Lower lobe of right lung (tissue), 2 donors: ENCODE data around the gene ADNP2. TPM values are rescaled to one million over a fixed set of nuclear protein-coding genes. Genes with fewer than 3 reads are reported as not detected.

Experiments used
- ATAC-seq, 2 donors: fragments of 200-7000 bp; cut with Tn5 transposase; one replicate each; pipeline ENCODE4 v1.9.1; 2020 to 2022; ENCODE audit warnings: mild to moderate bottlenecking in 2 of 2, moderate library complexity in 2 of 2
- DNase-seq: peaks from one replicate; pipeline ENCODE4 v3.0.0-alpha.2; 2020
- H3K27ac ChIP-seq: fragments of 200-600 bp; one replicate; pipeline ENCODE4 v1.8.0; 2022
- H3K27me3 ChIP-seq: fragments of 200-600 bp; one replicate; pipeline ENCODE4 v1.8.0; 2022; ENCODE audit warnings: low read depth
- H3K36me3 ChIP-seq: fragments of 200-600 bp; one replicate; pipeline ENCODE4 v1.8.0; 2022; ENCODE audit warnings: mild to moderate bottlenecking
- H3K4me1 ChIP-seq: fragments of 200-600 bp; one replicate; pipeline ENCODE4 v1.8.0; 2022
- H3K4me3 ChIP-seq: fragments of 200-600 bp; one replicate; pipeline ENCODE4 v1.8.0; 2022; ENCODE audit warnings: mild to moderate bottlenecking
- H3K9me3 ChIP-seq: fragments of 200-600 bp; one replicate; pipeline ENCODE4 v1.8.0; 2022
- CTCF ChIP-seq: fragments of 200-600 bp; IDR thresholded peaks from one replicate; pipeline ENCODE4 v1.8.0; 2022; ENCODE audit warnings: antibody characterized with exemption, mild to moderate bottlenecking
- intact Hi-C: fragments of 100-400 bp; cut with DNase I; formaldehyde crosslinking; loops from one replicate; pipeline ENCODE4 v1.11.0; 2022
- total RNA-seq: library from RNA; stranded (reverse); fragmentation: NEBNext Ultra II Directional; extraction: Animal tissue kit (Norgen Biotek cat#: 25700); gene quantifications from one replicate; pipeline ENCODE4 v1.2.1, GENCODE V29; 2021
- donor health status: DM: no; HTN: yes; CAD: no; lungs with severe emphysema.

The ADNP2 gene
- total RNA-seq, 1 donor from 2014 or later = 16.5 TPM

- no peak for TF ChIP-seq CTCF
- Histone ChIP-seq H3K4me3 (no peak overlapping the region), H3K4me1 (no peaks in the 10 kb centered on the region), H3K27ac (no peak overlapping the region), H3K9me3 (no peaks in the 10 kb centered on the region), H3K36me3 (no peaks in the 10 kb centered on the region), H3K27me3 (no peaks in the 10 kb centered on the region)
- DNase-seq (no peak), ATAC-seq (no peak)
- intact Hi-C loops = no loop called here
Observed at GRCh38 chr18:80183273-80184050, 74.4 kb downstream of the ADNP2 start.

- Histone ChIP-seq H3K36me3 (no peaks in the 10 kb centered on the region), H3K9me3 (no peaks in the 10 kb centered on the region), H3K27me3 (no peaks in the 10 kb centered on the region), H3K4me1 (no peaks in the 10 kb centered on the region), H3K27ac (no peak overlapping the region), H3K4me3 (no peak overlapping the region)
- intact Hi-C loops = no loop called here
- DNase-seq = no peak
- TF ChIP-seq CTCF = no peak
- ATAC-seq = no peak
Observed at GRCh38 chr18:80184243-80184772, 75.2 kb downstream of the ADNP2 start.

GRCh38 chr18:80185545-80185944 is 76.5 kb downstream of the ADNP2 start:
- intact Hi-C loops = no loop called here
- H3K27ac ChIP-seq = no peak overlapping the region
- no peaks in the 10 kb centered on the region for H3K4me1 ChIP-seq
- no peak overlapping the region for H3K4me3 ChIP-seq
- no peak for TF ChIP-seq CTCF
- H3K36me3 ChIP-seq = no peaks in the 10 kb centered on the region
- H3K27me3 ChIP-seq = no peaks in the 10 kb centered on the region
- ATAC-seq = no peak
- no peak for DNase-seq
- H3K9me3 ChIP-seq = no peaks in the 10 kb centered on the region

GRCh38 chr18:80187956-80188642 is 79.0 kb downstream of the ADNP2 start:
- H3K27me3 ChIP-seq = no peaks in the 10 kb centered on the region
- TF ChIP-seq CTCF = no peak
- H3K4me1 ChIP-seq = no peaks in the 10 kb centered on the region
- no peak for ATAC-seq
- H3K9me3 ChIP-seq = no peaks in the 10 kb centered on the region
- no peak overlapping the region for H3K4me3 ChIP-seq
- DNase-seq = no peak
- intact Hi-C loops = no loop called here
- H3K36me3 ChIP-seq = no peaks in the 10 kb centered on the region
- no peak overlapping the region for H3K27ac ChIP-seq

- H3K4me3 ChIP-seq = no peak overlapping the region
- DNase-seq = no peak
- H3K9me3 ChIP-seq = no peaks in the 10 kb centered on the region
- H3K27me3 ChIP-seq = no peaks in the 10 kb centered on the region
- no peak for TF ChIP-seq CTCF
- intact Hi-C loops = no loop called here
- no peaks in the 10 kb centered on the region for H3K36me3 ChIP-seq
- no peak for ATAC-seq
- no peaks in the 10 kb centered on the region for H3K4me1 ChIP-seq
- H3K27ac ChIP-seq = no peak overlapping the region
Observed at GRCh38 chr18:80188643-80189530, 79.8 kb downstream of the ADNP2 start.
